Measurements from ENCODE around the gene ERBB4.

Gene ERBB4

DNA sequence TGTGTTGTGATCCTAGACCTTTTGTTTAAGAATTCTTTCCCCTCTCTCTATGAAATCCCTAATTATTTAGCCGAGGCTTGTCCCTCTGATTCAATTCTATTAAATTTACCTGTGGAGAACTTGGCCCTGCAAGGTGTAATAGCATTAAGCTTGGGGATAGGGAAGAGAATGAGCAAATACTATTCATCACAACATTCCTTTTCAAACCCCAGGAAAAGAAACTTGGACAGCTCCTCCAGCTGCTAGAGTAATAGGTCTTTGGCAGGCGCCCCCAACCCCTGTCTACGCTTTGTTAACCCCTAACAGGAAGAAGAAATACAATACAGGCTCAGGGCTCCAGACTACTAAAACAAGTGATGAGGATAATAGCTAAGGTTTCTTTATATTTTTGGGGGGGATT lies 1025.2 kb downstream of the ERBB4 start:
- Histone ChIP-seq H3K4me1 (ENCODE audit: control insufficient read depth, insufficient read depth, low read length) (peaks cover 6% of the 10 kb centered on the region), H3K27ac (ENCODE audit: insufficient read depth, low read depth, low read length, poor library complexity, severe bottlenecking) (no peak overlapping the region), H3K27me3 (ENCODE audit: control insufficient read depth, insufficient read depth, low read length, poor library complexity, severe bottlenecking) (no peaks in the 10 kb centered on the region), H3K9me3 (ENCODE audit: control insufficient read depth, low read length) (no peaks in the 10 kb centered on the region), H3K4me3 (ENCODE audit: insufficient read depth, low read depth, low read length) (no peak overlapping the region), H3K36me3 (ENCODE audit: control insufficient read depth, insufficient read depth, low read length) (no peaks in the 10 kb centered on the region)
- 50 to 67% methylated on average over 2 to 3 of the region's 3 CpGs for WGBS, 2 experiments

DNA sequence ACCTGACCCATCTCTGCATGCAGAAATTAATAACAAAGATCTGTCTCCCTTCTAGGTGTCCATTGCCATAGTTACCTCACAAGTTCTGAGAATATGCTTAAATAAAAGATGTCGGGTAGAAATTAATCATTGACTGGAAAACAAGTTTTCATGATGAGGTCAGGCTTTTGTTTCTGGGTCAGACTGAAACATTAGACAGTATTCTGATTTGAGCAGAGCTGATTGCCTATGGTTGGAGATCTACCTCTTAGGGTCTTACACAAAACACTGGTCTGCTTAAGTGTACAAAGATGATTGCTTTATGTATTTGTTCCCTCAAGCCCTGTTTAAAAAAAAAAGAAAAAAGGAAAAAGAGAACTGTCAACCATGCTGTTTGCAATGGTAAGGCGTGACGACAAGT lies 1025.8 kb downstream of the ERBB4 start:
- Histone ChIP-seq H3K36me3 (ENCODE audit: control insufficient read depth, insufficient read depth, low read length) (no peaks in the 10 kb centered on the region), H3K4me3 (ENCODE audit: insufficient read depth, low read depth, low read length) (no peak overlapping the region), H3K9me3 (ENCODE audit: control insufficient read depth, low read length) (no peaks in the 10 kb centered on the region), H3K4me1 (ENCODE audit: control insufficient read depth, insufficient read depth, low read length) (peaks cover 6% of the 10 kb centered on the region), H3K27me3 (ENCODE audit: control insufficient read depth, insufficient read depth, low read length, poor library complexity, severe bottlenecking) (no peaks in the 10 kb centered on the region), H3K27ac (ENCODE audit: insufficient read depth, low read depth, low read length, poor library complexity, severe bottlenecking) (no peak overlapping the region)
- 94% methylated on average over 3 of the region's 3 CpGs for WGBS, 2 experiments

DNA sequence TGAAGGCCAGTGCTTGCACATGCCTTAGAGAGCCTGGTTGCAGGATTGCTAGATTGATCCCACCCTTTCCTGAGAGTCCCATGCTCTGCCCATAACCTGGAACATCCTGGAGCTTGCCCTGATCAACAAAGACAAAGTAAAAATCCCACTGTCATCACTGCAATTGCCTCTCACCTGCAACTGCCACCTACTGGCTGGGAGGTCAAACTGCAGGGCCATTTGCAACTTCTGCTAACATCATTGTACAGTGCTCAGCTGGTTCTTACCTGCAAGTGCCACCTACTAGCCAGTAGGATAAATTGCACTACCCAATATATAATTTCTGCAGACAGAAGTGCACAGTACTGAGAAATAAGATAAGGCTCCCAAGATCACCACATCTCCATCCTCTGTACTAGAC lies 1034.7 kb downstream of the ERBB4 start:
- no peak overlapping the region for H3K27ac ChIP-seq (ENCODE audit: insufficient read depth, low read depth, low read length, poor library complexity, severe bottlenecking)
- no peaks in the 10 kb centered on the region for H3K27me3 ChIP-seq (ENCODE audit: control insufficient read depth, insufficient read depth, low read length, poor library complexity, severe bottlenecking)
- no peaks in the 10 kb centered on the region for H3K9me3 ChIP-seq (ENCODE audit: control insufficient read depth, low read length)
- no peak overlapping the region for H3K4me3 ChIP-seq (ENCODE audit: insufficient read depth, low read depth, low read length)
- H3K36me3 ChIP-seq (ENCODE audit: control insufficient read depth, insufficient read depth, low read length), result no peaks in the 10 kb centered on the region
- H3K4me1 ChIP-seq (ENCODE audit: control insufficient read depth, insufficient read depth, low read length), result no peaks in the 10 kb centered on the region

DNA sequence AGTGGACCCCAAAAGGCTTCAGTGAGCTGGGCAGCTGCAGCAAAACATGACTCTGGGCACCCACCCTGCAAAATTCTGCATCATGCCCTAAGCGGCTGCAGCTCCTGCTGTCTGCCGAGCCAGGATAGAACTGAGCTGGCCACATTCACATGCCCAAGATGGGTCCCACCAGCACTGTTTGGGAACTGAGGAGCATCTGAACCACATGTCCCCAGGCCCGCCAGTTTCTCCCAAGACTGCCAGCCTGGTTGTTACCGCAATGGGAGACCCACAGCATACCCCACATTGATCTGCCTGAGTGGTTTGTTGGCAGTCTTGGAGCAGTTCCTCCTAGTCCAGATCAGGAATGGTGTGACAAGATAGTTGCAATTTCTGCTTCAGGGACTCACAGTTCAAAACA lies 1035.4 kb downstream of the ERBB4 start:
- Histone ChIP-seq H3K27ac (ENCODE audit: insufficient read depth, low read depth, low read length, poor library complexity, severe bottlenecking) (no peak overlapping the region), H3K4me1 (ENCODE audit: control insufficient read depth, insufficient read depth, low read length) (no peaks in the 10 kb centered on the region), H3K36me3 (ENCODE audit: control insufficient read depth, insufficient read depth, low read length) (no peaks in the 10 kb centered on the region), H3K4me3 (ENCODE audit: insufficient read depth, low read depth, low read length) (no peak overlapping the region), H3K9me3 (ENCODE audit: control insufficient read depth, low read length) (no peaks in the 10 kb centered on the region), H3K27me3 (ENCODE audit: control insufficient read depth, insufficient read depth, low read length, poor library complexity, severe bottlenecking) (no peaks in the 10 kb centered on the region)
- WGBS, 2 experiments, result 94 to 95% methylated on average over 4 of the region's 4 CpGs

GRCh38 chr2:211498551-211499205 lies 1039.9 kb downstream of the ERBB4 start:
- Histone ChIP-seq H3K9me3 (ENCODE audit: control insufficient read depth, low read length) (no peaks in the 10 kb centered on the region), H3K36me3 (ENCODE audit: control insufficient read depth, insufficient read depth, low read length) (no peaks in the 10 kb centered on the region), H3K27me3 (ENCODE audit: control insufficient read depth, insufficient read depth, low read length, poor library complexity, severe bottlenecking) (no peaks in the 10 kb centered on the region), H3K4me3 (ENCODE audit: insufficient read depth, low read depth, low read length) (no peak overlapping the region), H3K27ac (ENCODE audit: insufficient read depth, low read depth, low read length, poor library complexity, severe bottlenecking) (no peak overlapping the region), H3K4me1 (ENCODE audit: control insufficient read depth, insufficient read depth, low read length) (no peaks in the 10 kb centered on the region)
- WGBS, 2 experiments, result 39 to 42% methylated on average over 3 of the region's 3 CpGs

DNA sequence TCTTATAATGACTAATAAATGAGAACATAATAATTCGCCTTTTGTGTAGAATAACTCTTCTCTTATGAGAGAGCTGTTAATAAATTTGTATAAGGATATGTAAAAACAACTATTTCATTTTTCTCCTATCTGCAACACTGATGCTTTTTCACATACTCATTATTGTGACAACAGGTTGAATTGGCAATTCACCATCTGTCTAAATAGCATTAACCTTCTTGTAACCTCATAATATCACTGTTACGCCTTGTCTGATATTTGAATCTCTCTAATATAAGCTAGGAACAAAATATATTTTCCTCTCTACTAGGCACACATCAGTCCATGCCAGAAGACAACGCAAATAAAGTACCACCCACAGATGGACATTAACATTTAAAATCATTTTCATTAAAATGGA lies 1043.3 kb downstream of the ERBB4 start:
- no peaks in the 10 kb centered on the region for H3K27me3 ChIP-seq (ENCODE audit: control insufficient read depth, insufficient read depth, low read length, poor library complexity, severe bottlenecking)
- no peaks in the 10 kb centered on the region for H3K36me3 ChIP-seq (ENCODE audit: control insufficient read depth, insufficient read depth, low read length)
- H3K4me3 ChIP-seq (ENCODE audit: insufficient read depth, low read depth, low read length), result no peak overlapping the region
- no peaks in the 10 kb centered on the region for H3K9me3 ChIP-seq (ENCODE audit: control insufficient read depth, low read length)
- H3K27ac ChIP-seq (ENCODE audit: insufficient read depth, low read depth, low read length, poor library complexity, severe bottlenecking), result no peak overlapping the region
- H3K4me1 ChIP-seq (ENCODE audit: control insufficient read depth, insufficient read depth, low read length), result no peaks in the 10 kb centered on the region
- 96 to 100% methylated on average over 1 to 2 of the region's 3 CpGs for WGBS, 2 experiments

DNA sequence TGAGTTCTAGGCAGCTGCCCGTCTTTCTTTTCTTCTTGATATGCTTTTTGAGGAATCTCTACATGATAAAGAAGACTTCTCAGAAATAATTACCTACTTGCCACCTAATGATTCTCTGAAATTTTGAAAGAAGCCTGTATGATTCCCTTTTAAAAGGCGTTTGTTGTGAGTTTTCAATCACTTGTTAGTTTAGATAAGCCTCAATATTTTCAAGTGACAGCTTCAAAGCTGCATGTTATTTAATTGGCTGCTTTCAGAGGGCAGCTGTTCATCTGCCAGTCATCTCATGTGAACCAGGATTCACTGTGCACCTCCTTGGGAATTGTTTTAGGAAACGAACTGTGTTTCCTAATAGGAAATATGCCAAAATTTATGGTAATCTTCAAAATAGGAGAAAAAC lies 1044.1 kb downstream of the ERBB4 start:
- 64 to 80% methylated on average over 1 to 3 of the region's 3 CpGs for WGBS, 2 experiments
- Histone ChIP-seq H3K4me3 (ENCODE audit: insufficient read depth, low read depth, low read length) (no peak overlapping the region), H3K36me3 (ENCODE audit: control insufficient read depth, insufficient read depth, low read length) (no peaks in the 10 kb centered on the region), H3K4me1 (ENCODE audit: control insufficient read depth, insufficient read depth, low read length) (no peaks in the 10 kb centered on the region), H3K27ac (ENCODE audit: insufficient read depth, low read depth, low read length, poor library complexity, severe bottlenecking) (no peak overlapping the region), H3K9me3 (ENCODE audit: control insufficient read depth, low read length) (no peaks in the 10 kb centered on the region), H3K27me3 (ENCODE audit: control insufficient read depth, insufficient read depth, low read length, poor library complexity, severe bottlenecking) (no peaks in the 10 kb centered on the region)

GRCh38 chr2:211494085-211494484 lies 1044.5 kb downstream of the ERBB4 start:
- no peaks in the 10 kb centered on the region for H3K36me3 ChIP-seq (ENCODE audit: control insufficient read depth, insufficient read depth, low read length)
- WGBS, 2 experiments, result 77 to 83% methylated on average over 8 of the region's 8 CpGs
- H3K4me3 ChIP-seq (ENCODE audit: insufficient read depth, low read depth, low read length), result no peak overlapping the region
- no peaks in the 10 kb centered on the region for H3K27me3 ChIP-seq (ENCODE audit: control insufficient read depth, insufficient read depth, low read length, poor library complexity, severe bottlenecking)
- H3K4me1 ChIP-seq (ENCODE audit: control insufficient read depth, insufficient read depth, low read length), result no peaks in the 10 kb centered on the region
- H3K27ac ChIP-seq (ENCODE audit: insufficient read depth, low read depth, low read length, poor library complexity, severe bottlenecking), result no peak overlapping the region
- no peaks in the 10 kb centered on the region for H3K9me3 ChIP-seq (ENCODE audit: control insufficient read depth, low read length)

GRCh38 chr2:211487733-211488132 lies 1050.9 kb downstream of the ERBB4 start:
- WGBS, 2 experiments, result 87 to 88% methylated on average over 2 of the region's 2 CpGs
- Histone ChIP-seq H3K9me3 (ENCODE audit: control insufficient read depth, low read length) (no peaks in the 10 kb centered on the region), H3K27ac (ENCODE audit: insufficient read depth, low read depth, low read length, poor library complexity, severe bottlenecking) (no peak overlapping the region), H3K27me3 (ENCODE audit: control insufficient read depth, insufficient read depth, low read length, poor library complexity, severe bottlenecking) (no peaks in the 10 kb centered on the region), H3K36me3 (ENCODE audit: control insufficient read depth, insufficient read depth, low read length) (no peaks in the 10 kb centered on the region), H3K4me1 (ENCODE audit: control insufficient read depth, insufficient read depth, low read length) (peaks cover 6% of the 10 kb centered on the region), H3K4me3 (ENCODE audit: insufficient read depth, low read depth, low read length) (no peak overlapping the region)

DNA sequence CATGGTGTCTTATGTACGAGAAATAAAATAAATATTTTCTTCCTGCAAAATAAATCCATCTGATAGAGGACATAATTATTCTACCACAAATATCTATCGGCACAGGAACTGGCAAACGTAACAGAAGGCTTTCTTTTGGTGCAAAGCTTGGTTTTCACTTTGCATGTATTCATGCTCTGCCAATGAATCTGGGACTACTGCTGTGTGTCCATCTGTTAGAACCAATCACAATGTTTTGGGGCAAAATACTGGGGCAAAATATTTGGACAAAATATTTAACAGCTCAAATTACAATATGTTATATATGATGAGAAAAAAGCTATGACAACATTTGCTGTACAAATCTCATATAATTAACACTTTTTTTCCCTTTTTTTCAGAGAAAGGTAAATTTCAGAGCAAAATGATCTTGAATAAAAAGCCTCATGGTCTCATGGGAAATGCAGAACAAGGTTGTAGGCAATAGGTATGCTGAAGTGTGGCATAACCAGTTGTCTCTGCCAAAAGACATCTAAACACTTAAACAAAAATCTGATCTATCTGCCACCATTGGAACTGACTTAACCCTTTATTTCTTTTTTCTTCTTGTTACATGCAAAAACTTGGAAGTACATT lies 1059.0 kb downstream of the ERBB4 start:
- no peaks in the 10 kb centered on the region for H3K36me3 ChIP-seq (ENCODE audit: control insufficient read depth, insufficient read depth, low read length)
- H3K4me1 ChIP-seq (ENCODE audit: control insufficient read depth, insufficient read depth, low read length), result no peaks in the 10 kb centered on the region
- no peaks in the 10 kb centered on the region for H3K27me3 ChIP-seq (ENCODE audit: control insufficient read depth, insufficient read depth, low read length, poor library complexity, severe bottlenecking)
- 90 to 100% methylated on average over 2 to 3 of the region's 3 CpGs for WGBS, 2 experiments
- H3K27ac ChIP-seq (ENCODE audit: insufficient read depth, low read depth, low read length, poor library complexity, severe bottlenecking), result no peak overlapping the region
- no peak overlapping the region for H3K4me3 ChIP-seq (ENCODE audit: insufficient read depth, low read depth, low read length)
- no peaks in the 10 kb centered on the region for H3K9me3 ChIP-seq (ENCODE audit: control insufficient read depth, low read length)
